Measurements from ENCODE around the gene TOPBP1.

The TOPBP1 gene

GRCh38 chr3:133606342-133606741, 55.4 kb downstream of the TOPBP1 start:
- DNase-seq: no peak

- no peak for DNase-seq
Measured at GRCh38 chr3:133600572-133601081, 61.1 kb downstream of the TOPBP1 start.

GRCh38 chr3:133599280-133599679, 62.5 kb downstream of the TOPBP1 start:
- DNase-seq: no peak

GRCh38 chr3:133598405-133598804, 63.3 kb downstream of the TOPBP1 start:
- no peak for DNase-seq

- no peak for DNase-seq
Measured at GRCh38 chr3:133595341-133595740, 66.4 kb downstream of the TOPBP1 start.

- DNase-seq: no peak
Measured at GRCh38 chr3:133593243-133593642, 68.5 kb downstream of the TOPBP1 start.

GRCh38 chr3:133592843-133593242, 68.9 kb downstream of the TOPBP1 start:
- no peak for DNase-seq

GRCh38 chr3:133591271-133591742, 70.4 kb downstream of the TOPBP1 start:
- DNase-seq: no peak

- no peak for DNase-seq
Measured at GRCh38 chr3:133589503-133589902, 72.2 kb downstream of the TOPBP1 start.

GRCh38 chr3:133588784-133589465, 72.8 kb downstream of the TOPBP1 start:
- DNase-seq: no peak

- DNase-seq: no peak
Measured at GRCh38 chr3:133588035-133588434, 73.7 kb downstream of the TOPBP1 start.

GRCh38 chr3:133583396-133583795, 78.3 kb downstream of the TOPBP1 start:
- no peak for DNase-seq

- DNase-seq: no peak
Measured at GRCh38 chr3:133578548-133579191, 83.1 kb downstream of the TOPBP1 start.

GRCh38 chr3:133576169-133576568, 85.6 kb downstream of the TOPBP1 start:
- DNase-seq: no peak

GRCh38 chr3:133575086-133575485, 86.7 kb downstream of the TOPBP1 start:
- DNase-seq: no peak

- no peak for DNase-seq
Measured at GRCh38 chr3:133574260-133574881, 87.4 kb downstream of the TOPBP1 start.

- DNase-seq: no peak
Measured at GRCh38 chr3:133573629-133574194, 88.0 kb downstream of the TOPBP1 start, which contains the start of gene CDV3. TSS of gene CDV3 (plus strand) at chr3:133573686. CDS start at chr3:133574045, 359 bp downstream.

GRCh38 chr3:133573054-133573628, 88.6 kb downstream of the TOPBP1 start:
- no peak for DNase-seq

- DNase-seq: no peak
Measured at GRCh38 chr3:133572158-133573053, 89.3 kb downstream of the TOPBP1 start.

- no peak for DNase-seq
Measured at GRCh38 chr3:133570937-133571320, 90.8 kb downstream of the TOPBP1 start.

- DNase-seq: no peak
Measured at GRCh38 chr3:133570139-133570936, 91.4 kb downstream of the TOPBP1 start.

Data from KG1 (cell line).